Fibroblast of the conjunctiva (primary cell): ENCODE data around the gene SPTLC2.
"Not testable (repeated sequence)": the region's sequence is repeated elsewhere in the genome, so short reads cannot be mapped to it uniquely, and the experiment has no call there.

Experiments
- DNase-seq: peaks from one replicate; pipeline ENCODE4 v3.0.0-alpha.2; 2010; ENCODE audit warnings: low read depth

Gene SPTLC2

DNA sequence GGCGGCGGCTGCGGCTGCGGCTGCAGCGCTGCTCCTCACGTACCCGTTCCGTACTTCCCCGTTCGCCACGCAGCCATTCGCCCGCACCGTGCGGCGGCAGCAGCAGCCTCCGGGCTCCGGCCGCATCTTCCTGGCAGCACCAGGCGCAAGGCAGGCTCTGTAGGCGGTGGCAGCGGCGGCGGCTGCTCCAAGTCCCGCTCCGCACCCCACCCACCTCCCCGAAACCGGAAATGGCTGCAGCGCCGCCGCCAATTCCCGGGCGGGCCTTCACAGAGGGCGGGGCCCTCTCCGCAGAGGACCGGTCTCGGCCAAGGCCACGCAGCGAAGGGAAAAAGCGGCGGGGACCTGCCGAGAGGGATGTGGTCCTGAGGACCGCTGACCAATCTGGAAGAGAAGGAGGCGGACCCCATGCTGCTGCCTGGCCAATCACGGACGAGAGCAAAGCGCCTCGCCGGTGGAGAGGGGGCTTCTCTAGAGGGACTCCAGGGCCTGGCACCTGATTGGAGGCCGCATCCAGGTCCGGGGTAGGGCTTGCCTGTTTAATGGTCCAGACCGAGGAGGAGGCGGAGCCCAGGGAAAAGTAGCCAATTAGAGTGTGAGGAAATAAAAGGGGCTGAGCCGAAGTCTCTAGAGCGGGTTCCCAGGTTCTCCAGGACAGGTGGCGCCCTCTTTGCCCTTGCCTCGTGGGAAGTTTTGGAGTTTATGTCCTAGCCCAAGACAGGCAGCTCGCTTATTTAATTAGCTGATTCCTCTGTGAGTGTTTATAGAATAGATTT is at the start of gene SPTLC2:
TSS of gene SPTLC2 (minus strand) at position 184 of the 776 bp plus-strand sequence. CDS start at position 126, 58 bp downstream.
- DNase-seq = peak; percentile 97

DNA sequence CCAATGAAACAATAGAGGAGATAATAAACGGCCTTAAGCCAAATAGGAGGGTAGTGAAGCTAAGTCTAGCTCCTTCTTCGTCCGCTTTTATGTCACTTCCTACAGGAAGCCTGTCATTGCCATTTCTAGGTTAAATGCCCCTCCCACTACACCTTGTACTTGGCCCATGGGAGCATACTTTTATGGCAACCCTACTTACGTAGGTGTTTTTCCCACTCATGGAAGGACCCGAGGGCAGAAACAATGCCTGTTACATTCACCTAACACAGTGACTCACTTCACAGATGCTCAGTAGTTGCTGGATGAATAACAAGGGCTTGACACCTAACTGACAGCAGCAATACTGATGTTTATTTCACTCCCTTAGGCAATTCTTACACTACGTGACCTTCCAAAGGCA is 46.9 kb upstream of the SPTLC2 start:
- DNase-seq = no peak

DNA sequence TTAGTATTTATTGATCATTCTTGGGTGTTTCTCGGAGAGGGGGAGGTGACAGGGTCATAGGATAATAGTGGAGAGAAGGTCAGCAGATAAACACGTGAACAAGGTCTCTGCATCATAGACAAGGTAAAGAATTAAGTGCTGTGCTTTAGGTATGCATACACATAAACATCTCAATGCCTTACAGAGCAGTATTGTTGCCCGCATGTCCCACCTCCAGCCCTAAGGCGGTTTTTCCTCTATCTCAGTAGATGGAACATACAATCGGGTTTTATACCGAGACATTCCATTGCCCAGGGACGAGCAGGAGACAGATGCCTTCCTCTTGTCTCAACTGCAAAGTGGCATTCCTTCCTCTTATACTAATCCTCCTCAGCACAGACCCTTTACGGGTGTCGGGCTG is 45.1 kb upstream of the SPTLC2 start:
- DNase-seq = not testable (repeated sequence)

DNA sequence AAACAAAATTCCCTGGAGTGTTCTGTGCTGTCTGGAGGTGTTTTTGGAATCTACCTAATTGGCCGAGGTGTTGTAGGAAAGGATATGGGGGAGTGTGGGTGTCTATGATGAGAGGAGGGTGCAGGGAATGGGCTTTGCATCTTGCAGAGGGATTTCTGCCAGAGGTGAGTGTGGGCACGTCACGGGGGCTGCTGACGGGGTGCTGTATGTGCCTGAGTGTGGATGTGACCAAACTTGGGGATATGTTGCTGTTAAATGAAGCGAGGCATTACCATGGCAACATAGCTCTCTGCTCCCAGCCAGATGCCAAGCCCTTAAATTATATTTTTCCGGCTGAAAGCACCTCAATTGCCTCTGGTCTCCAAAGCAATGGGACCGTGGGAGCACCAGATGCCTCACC is 44.3 kb upstream of the SPTLC2 start:
- DNase-seq = no peak

DNA sequence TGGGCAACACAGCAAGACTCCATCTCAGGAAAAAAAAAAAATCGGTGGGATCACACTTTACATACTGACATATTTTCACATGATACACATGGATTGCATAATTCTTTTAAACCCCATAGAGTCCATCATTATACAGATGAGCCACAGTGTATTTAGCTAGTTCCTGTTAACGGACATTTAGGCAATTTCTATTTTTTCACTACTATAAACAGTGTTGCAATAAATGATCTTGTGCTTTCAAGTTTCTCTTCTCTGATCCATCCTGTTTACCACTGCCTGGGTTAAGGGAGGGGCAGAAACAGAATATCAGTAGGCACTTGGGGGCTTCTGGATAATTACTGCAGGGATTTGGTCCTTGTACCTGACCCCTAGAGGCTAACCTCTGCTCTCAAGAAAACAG is 43.4 kb upstream of the SPTLC2 start:
- DNase-seq = no peak

DNA sequence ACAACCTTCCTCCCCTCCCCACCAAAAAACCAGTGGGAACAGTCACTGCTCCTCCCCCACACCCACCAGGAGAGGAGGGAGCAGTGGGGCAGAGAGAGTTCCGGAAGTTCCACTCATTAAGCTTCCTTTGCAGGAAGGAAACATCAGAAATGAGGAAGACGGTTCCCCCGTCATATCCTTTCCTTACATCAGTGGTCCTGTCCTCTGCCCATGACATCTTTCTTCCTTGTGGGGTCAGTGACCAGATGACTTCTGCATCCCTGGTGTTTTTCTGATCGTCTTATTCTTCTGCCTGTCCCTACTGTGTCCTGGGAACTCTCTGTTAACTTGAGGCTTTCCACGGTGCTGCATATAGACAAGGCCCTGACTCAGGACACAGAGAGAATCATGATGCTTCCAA is 40.8 kb upstream of the SPTLC2 start:
- DNase-seq = no peak

GRCh38 chr14:77654001-77654441 is 37.6 kb upstream of the SPTLC2 start:
- no peak for DNase-seq

- no peak for DNase-seq
These were observed 32.9 kb upstream of the SPTLC2 start for GRCh38 chr14:77649326-77649725.

DNA sequence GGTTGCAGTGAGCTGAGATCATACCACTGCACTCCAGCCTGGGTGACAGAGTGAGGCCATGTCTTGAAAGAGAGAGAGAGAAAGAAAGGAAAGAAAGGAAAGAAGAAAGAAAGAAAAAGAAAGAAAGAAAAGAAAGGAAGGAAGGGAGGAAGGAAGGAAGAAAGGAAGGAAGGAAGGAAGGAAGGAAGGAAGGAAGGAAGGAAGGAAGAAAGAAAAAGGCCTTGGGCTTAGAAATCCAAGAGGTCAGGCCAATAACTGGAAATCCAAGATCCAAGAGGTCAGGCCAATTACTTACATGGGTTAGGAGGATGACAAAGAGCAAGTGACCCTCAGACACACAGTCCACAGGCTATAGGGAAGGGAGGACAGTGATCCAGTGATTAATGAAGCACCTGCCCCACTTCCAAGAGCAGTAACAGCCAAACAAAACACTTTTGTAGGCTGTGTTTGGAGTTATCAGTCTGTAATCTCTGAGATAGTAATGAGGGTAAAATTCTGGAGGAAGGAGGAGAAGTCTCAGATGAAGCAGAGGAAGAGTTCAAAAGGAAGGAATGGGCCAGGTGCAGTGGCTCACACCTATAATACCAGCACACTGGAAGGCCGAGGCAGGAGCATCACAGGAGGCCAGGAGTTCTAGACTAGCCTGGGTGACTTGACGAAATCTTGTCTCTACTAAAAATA is 32.2 kb upstream of the SPTLC2 start:
- no peak for DNase-seq

GRCh38 chr14:77647853-77648252 is 31.4 kb upstream of the SPTLC2 start:
- DNase-seq = no peak

DNA sequence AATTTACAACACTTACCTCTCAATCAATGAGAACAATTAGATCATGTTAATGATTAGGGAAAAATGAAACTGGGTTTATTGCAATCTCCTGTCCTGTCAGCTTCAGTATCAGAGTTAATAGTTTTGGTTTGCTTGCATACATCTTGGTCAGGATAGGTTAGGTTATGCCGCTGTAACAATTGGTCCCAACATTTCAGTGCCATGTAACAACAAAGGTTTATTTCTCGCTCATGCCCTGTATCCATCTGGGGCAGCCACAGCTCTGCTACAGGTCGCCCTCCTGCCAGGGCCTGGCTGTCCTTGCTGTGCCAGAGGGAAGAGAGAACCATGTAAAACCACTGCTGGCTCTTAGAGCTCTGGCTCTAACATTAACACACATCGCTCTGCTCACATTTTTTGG is 30.5 kb upstream of the SPTLC2 start:
- DNase-seq = no peak

DNA sequence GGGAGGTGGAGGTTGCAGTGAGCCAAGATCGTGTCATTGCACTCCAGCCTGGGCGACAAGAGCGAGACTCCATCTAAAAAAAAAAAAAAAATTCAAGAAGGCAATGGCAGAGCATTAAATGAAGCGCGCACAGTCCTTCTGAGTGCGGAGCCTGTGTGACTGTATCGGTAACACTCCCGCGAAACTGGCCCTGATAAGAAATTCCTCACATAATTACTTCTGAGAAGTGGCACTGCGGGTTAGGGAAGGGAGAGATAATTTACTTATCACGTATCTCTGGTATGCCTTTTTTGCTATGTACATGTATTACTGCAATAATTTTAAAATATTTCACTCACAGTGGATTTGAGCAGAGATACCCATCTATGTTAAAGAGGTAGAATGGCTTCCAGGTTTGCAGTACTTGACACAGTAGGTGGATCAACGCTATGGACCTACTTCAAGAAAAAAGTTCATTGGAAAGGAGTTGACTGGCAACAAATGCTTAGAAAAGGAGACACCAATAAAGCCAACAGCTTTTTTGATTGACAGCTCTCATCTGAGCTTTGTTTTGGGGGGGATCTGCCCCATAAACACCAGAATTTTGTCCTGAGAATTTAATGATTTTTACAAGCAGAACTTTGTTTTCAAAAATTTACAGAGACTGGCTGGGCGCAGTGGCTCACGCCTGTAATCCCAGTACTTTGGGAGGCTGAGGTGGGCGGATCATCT is 29.2 kb upstream of the SPTLC2 start:
- no peak for DNase-seq

GRCh38 chr14:77642407-77642806 is 26.0 kb upstream of the SPTLC2 start:
- no peak for DNase-seq

DNA sequence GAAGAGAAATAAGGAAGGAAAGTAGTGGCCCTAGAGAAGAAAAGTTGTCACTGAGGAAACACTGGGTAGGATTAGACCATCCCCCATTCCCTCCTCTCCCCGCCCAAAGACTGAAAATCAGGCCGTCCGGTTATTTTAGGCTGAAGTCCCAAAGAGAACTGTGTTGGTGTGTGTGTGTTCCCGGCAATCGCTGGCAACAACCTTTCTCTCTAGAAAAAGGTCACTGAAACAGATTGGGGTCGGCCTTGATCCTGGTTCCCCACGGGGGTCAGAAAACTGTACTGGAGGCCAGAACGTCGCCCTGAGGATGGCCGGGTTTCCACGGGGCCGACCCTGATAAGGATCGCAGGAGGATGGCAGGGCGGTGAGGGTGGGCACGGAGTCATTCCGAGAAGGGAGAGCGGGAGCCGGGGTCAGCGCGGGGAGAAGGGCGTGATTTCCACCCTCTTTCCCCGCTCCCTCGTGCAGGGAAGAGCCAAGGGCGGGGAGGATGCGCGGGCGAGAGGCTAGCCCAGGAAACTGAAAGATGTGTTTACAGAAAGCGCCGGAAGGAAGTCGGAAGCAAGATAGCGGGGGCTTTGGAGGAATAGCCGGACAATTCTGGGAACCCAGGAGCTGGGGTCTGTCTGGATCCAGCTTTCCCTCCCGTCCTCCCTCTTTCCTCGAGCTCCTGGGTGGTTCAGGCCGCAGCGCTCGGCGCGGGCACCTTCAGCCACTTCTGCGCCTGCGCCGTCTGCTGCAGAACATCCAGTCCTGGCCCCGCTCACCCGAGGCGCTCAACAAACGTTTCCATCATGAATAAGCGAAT is 25.3 kb upstream of the SPTLC2 start:
- DNase-seq = peak; percentile 54

DNA sequence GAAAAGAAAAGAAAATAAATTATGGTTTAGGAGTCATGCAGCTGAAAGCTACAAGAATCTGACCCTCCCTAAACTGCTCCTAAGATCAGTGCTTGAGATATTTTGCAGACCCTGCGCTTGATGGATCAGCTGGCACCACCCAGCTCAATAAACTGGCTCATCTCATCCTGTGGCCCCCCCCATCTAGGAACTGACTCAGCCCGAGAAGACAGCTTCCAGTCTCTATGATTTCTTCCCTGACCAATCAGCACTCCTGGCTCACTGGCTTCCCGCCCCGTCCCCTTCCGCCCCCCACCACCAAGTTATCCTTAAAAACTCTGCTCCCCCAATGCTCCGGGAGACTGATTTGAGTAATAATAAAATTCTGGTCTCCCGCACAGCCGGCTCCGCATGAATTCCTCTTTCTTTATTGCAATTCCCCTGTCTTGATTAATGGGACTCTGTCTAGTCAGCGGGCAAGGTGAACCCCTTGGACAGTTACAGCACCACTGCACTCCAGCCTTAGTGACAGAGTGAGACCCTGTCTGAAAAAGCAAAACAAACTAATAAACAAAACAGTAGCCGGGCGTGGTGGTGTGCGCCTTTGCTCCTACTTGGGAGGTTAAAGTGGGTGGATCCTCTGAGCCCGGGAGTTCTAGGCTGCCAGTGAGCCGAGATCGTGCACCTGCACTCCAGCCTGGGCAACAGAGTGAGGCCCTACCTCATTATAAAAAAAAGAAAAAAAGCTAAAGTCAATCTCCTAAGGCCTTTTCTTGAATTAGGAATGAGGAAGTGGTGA is 24.5 kb upstream of the SPTLC2 start:
- no peak for DNase-seq

- no peak for DNase-seq
These were observed 22.3 kb upstream of the SPTLC2 start for GRCh38 chr14:77638771-77639171.

DNA sequence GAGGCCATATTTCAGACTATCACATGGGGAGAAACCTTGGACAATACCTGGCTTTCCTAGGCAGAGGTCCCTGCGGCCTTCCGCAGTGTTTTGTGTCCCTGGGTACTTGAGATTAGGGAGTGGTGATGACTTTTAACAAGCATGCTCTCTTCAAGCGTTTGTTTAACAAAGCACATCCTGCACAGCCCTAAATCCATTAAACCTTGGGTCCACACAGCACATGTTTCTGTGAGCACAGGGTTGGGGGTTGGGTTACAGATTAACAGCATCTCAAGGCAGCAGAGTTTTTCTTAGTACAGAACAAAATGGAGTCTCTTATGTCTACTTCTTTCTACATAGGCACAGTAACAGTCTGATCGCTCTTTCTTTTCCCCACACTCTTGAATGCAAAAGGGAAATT is 19.4 kb upstream of the SPTLC2 start:
- DNase-seq = not testable (repeated sequence)

- DNase-seq = not testable (repeated sequence)
These were observed 19.0 kb upstream of the SPTLC2 start for GRCh38 chr14:77635466-77635865.

DNA sequence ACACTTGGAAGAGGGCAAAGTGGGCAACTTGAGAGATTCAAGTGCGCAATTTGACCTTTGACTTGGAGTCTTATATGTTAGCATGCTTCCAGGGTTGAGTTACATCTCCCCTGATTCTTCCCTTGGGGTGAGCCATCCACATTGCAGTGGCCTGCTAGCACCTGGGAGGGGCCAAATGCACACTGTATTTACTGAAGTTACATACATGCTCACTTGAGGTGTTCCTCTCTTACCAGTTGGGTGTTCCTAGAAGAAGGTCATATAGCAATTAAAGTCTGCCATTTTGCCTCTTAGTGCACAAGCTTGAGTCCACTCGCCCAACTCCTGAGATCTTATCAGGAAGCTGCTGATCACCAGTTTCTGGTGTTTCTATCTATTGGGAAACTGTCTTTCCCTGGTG is 13.7 kb upstream of the SPTLC2 start:
- no peak for DNase-seq

DNA sequence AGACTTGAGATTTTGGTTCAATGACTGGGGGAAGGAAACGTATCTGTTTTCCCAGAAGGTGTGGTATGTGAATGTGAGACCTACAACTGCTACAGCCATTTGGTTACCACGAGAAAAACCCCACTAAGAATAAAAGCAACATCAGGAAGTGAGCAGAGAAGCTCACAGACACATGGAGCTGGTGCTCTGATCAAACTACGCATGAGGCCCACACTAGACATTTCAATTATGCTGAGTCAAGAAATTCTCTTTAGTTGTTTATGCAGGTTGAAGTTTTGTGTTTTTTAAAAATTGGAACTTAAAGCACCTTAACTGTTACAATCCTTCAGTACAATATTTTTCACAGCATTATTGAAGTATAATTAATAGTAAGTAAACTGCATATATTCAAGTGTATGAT is 8.9 kb upstream of the SPTLC2 start:
- no peak for DNase-seq

GRCh38 chr14:77623201-77623600 is 6.8 kb upstream of the SPTLC2 start:
- DNase-seq = no peak
